Mesothelial cell of epicardium (in vitro differentiated cells): ENCODE results near the gene DZANK1. TPM values are rescaled to one million over a fixed set of nuclear protein-coding genes. Genes with fewer than 3 reads are reported as not detected.
A peak's percentile ranks its signal among the peaks of the same experiment; 100 is the strongest.
"Not testable (repeated sequence)": the region's sequence is repeated elsewhere in the genome, so short reads cannot be mapped to it uniquely, and the experiment has no call there.

Experiments used
- DNase-seq, 2 experiments: peaks; one replicate each; pipeline ENCODE4 v3.0.0; 2021; ENCODE audit warnings: low spot score in 2 of 2; ENCODE audit not compliant: unreplicated experiment in 2 of 2
- H3K27ac Mint-ChIP-seq: 2 replicates; pipeline ENCODE4 v1.8.0; 2021; ENCODE audit warnings: mixed read lengths
- H3K27me3 Mint-ChIP-seq: 2 replicates; pipeline ENCODE4 v1.8.0; 2021; ENCODE audit warnings: low read depth, mixed read lengths
- H3K36me3 Mint-ChIP-seq: 2 replicates; pipeline ENCODE4 v1.8.0; 2021; ENCODE audit warnings: mixed read lengths
- H3K4me1 Mint-ChIP-seq: 2 replicates; pipeline ENCODE4 v1.8.0; 2021; ENCODE audit warnings: mixed read lengths
- H3K4me3 Mint-ChIP-seq: 2 replicates; pipeline ENCODE4 v1.8.0; 2021; ENCODE audit warnings: mild to moderate bottlenecking, moderate library complexity, mixed read lengths
- H3K9me3 Mint-ChIP-seq: 2 replicates; pipeline ENCODE4 v1.8.0; 2021; ENCODE audit warnings: mixed read lengths
- CTCF ChIP-seq: fragments of 200-600 bp; sonication (generic); IDR thresholded peaks from one replicate; pipeline ENCODE4 v1.5.0; 2021; ENCODE audit warnings: antibody characterized with exemption; ENCODE audit not compliant: unreplicated experiment
- total RNA-seq: library from RNA; stranded (reverse); gene quantifications from 3 replicates; pipeline ENCODE4 v1.2.1, GENCODE V29; 2021

DZANK1 gene
- total RNA-seq, 1 donor from 2014 or later: 7.2 TPM

GRCh38 chr20:18394363-18394762 is 72.5 kb downstream of the DZANK1 start:
- H3K36me3 Mint-ChIP-seq: peaks cover 7% of the 10 kb centered on the region
- H3K27ac Mint-ChIP-seq: no peak overlapping the region
- no peaks in the 10 kb centered on the region for H3K27me3 Mint-ChIP-seq
- H3K9me3 Mint-ChIP-seq: no peaks in the 10 kb centered on the region
- DNase-seq: no peak
- TF ChIP-seq CTCF: no peak
- no peak overlapping the region for H3K4me3 Mint-ChIP-seq
- peaks cover 5% of the 10 kb centered on the region for H3K4me1 Mint-ChIP-seq

- H3K4me3 Mint-ChIP-seq: no peak overlapping the region
- H3K27me3 Mint-ChIP-seq: no peaks in the 10 kb centered on the region
- no peaks in the 10 kb centered on the region for H3K9me3 Mint-ChIP-seq
- H3K27ac Mint-ChIP-seq: no peak overlapping the region
- peaks cover 4% of the 10 kb centered on the region for H3K36me3 Mint-ChIP-seq
- DNase-seq: no peak
- no peak for TF ChIP-seq CTCF
- H3K4me1 Mint-ChIP-seq: peaks cover 10% of the 10 kb centered on the region
These were observed 75.1 kb downstream of the DZANK1 start for GRCh38 chr20:18391686-18392085.

- no peak for DNase-seq
- H3K27ac Mint-ChIP-seq: no peak overlapping the region
- no peak overlapping the region for H3K4me3 Mint-ChIP-seq
- TF ChIP-seq CTCF: no peak
- H3K27me3 Mint-ChIP-seq: no peaks in the 10 kb centered on the region
- peaks cover 6% of the 10 kb centered on the region for H3K4me1 Mint-ChIP-seq
- no peaks in the 10 kb centered on the region for H3K9me3 Mint-ChIP-seq
- H3K36me3 Mint-ChIP-seq: peaks cover 4% of the 10 kb centered on the region
These were observed 76.6 kb downstream of the DZANK1 start for GRCh38 chr20:18390201-18390600.

- H3K36me3 Mint-ChIP-seq: peaks cover 4% of the 10 kb centered on the region
- peak overlapping the region; percentile 44 for H3K27ac Mint-ChIP-seq
- H3K27me3 Mint-ChIP-seq: no peaks in the 10 kb centered on the region
- H3K4me1 Mint-ChIP-seq: peaks cover 6% of the 10 kb centered on the region
- no peak for TF ChIP-seq CTCF
- no peaks in the 10 kb centered on the region for H3K9me3 Mint-ChIP-seq
- H3K4me3 Mint-ChIP-seq: no peak overlapping the region
- no peak for DNase-seq
These were observed 78.0 kb downstream of the DZANK1 start for GRCh38 chr20:18388860-18389259.

GRCh38 chr20:18380908-18381529 is 85.8 kb downstream of the DZANK1 start:
- Mint-ChIP-seq H3K36me3 (peaks cover 3% of the 10 kb centered on the region), H3K4me3 (no peak overlapping the region), H3K4me1 (no peaks in the 10 kb centered on the region), H3K27ac (no peak overlapping the region), H3K27me3 (peaks cover 5% of the 10 kb centered on the region), H3K9me3 (no peaks in the 10 kb centered on the region)
- no peak for DNase-seq
- no peak for TF ChIP-seq CTCF

GRCh38 chr20:18377896-18378481 is 88.8 kb downstream of the DZANK1 start:
- no peak for DNase-seq
- H3K27ac Mint-ChIP-seq: no peak overlapping the region
- peaks cover 5% of the 10 kb centered on the region for H3K27me3 Mint-ChIP-seq
- TF ChIP-seq CTCF: no peak
- H3K4me3 Mint-ChIP-seq: no peak overlapping the region
- no peaks in the 10 kb centered on the region for H3K36me3 Mint-ChIP-seq
- no peaks in the 10 kb centered on the region for H3K4me1 Mint-ChIP-seq
- H3K9me3 Mint-ChIP-seq: peaks cover 3% of the 10 kb centered on the region

- H3K4me3 Mint-ChIP-seq, H3K4me1 Mint-ChIP-seq, H3K27me3 Mint-ChIP-seq, H3K27ac Mint-ChIP-seq, H3K36me3 Mint-ChIP-seq, DNase-seq, H3K9me3 Mint-ChIP-seq: not testable (repeated sequence)
These were observed 91.3 kb downstream of the DZANK1 start for GRCh38 chr20:18375551-18375950.
